ENCODE results near the gene SARDH. TPM values are rescaled to one million over a fixed set of nuclear protein-coding genes. Genes with fewer than 3 reads are reported as not detected.

Gene SARDH
- total RNA-seq, 1 donor from 2014 or later: 2.6 TPM

GRCh38 chr9:133702798-133703590, 35.2 kb downstream of the SARDH start:
- DNase-seq: no peak

- DNase-seq: peak; percentile 46
Observed at GRCh38 chr9:133701981-133702797, 36.0 kb downstream of the SARDH start.

- DNase-seq: no peak
Observed at GRCh38 chr9:133701321-133701980, 36.7 kb downstream of the SARDH start.

GRCh38 chr9:133700819-133701320, 37.3 kb downstream of the SARDH start:
- DNase-seq: no peak

GRCh38 chr9:133699546-133699945, 38.6 kb downstream of the SARDH start:
- no peak for DNase-seq

GRCh38 chr9:133696071-133696472, 42.1 kb downstream of the SARDH start:
- no peak for DNase-seq

- no peak for DNase-seq
Observed at GRCh38 chr9:133694686-133695085, 43.5 kb downstream of the SARDH start.

- DNase-seq: no peak
Observed at GRCh38 chr9:133693703-133694529, 44.2 kb downstream of the SARDH start.

- no peak for DNase-seq
Observed at GRCh38 chr9:133693116-133693515, 45.0 kb downstream of the SARDH start.

- no peak for DNase-seq
Observed at GRCh38 chr9:133692364-133692985, 45.7 kb downstream of the SARDH start.

GRCh38 chr9:133691626-133692363, 46.4 kb downstream of the SARDH start:
- no peak for DNase-seq

- no peak for DNase-seq
Observed at GRCh38 chr9:133691191-133691590, 47.0 kb downstream of the SARDH start.

- DNase-seq: no peak
Observed at GRCh38 chr9:133690081-133690561, 48.0 kb downstream of the SARDH start.

GRCh38 chr9:133689151-133689763, 48.9 kb downstream of the SARDH start:
- no peak for DNase-seq

- no peak for DNase-seq
Observed at GRCh38 chr9:133687856-133688761, 50.0 kb downstream of the SARDH start.

- no peak for DNase-seq
Observed at GRCh38 chr9:133686642-133687575, 51.2 kb downstream of the SARDH start.
